ENCODE measurements around the gene COLEC12. TPM values are rescaled to one million over a fixed set of nuclear protein-coding genes. Genes with fewer than 3 reads are reported as not detected.

COLEC12 gene
- polyA plus RNA-seq, 3 donors, result 0.21 to 0.47 (median 0.35) TPM

- Mint-ChIP-seq H3K36me3 (peaks cover 4 to 5% of the 10 kb centered on the region in 2 donors), H3K27me3 (ENCODE audit: low read depth in 3 of 3) (peaks cover 0 to 3% (median 2%) of the 10 kb centered on the region in 3 donors), H3K9me3 (peaks cover 0 to 2% (median 0%) of the 10 kb centered on the region in 7 donors), H3K27ac (peak overlapping the region in 4 of 7 donors; percentile 3 to 70 (median 50)), H3K4me3 (peak overlapping the region in 1 of 2 donors; percentile 33), H3K4me1 (peaks cover 42% of the 10 kb centered on the region)
- H3K4me1 ChIP-seq (ENCODE audit: control insufficient read depth in 1 of 2, insufficient read depth in 2 of 2, low read length in 2 of 2), result peaks cover 40 to 43% of the 10 kb centered on the region in 2 donors
- no peak overlapping the region for H3K4me3 ChIP-seq (replicated peaks in 1 of 3; ENCODE audit: low read depth in 2 of 3, low read length in 3 of 3)
- no peak overlapping the region for H2AFZ ChIP-seq (ENCODE audit: insufficient read depth, low read depth, low read length, poor library complexity, severe bottlenecking)
- intact Hi-C loops (cut with micrococcal nuclease), result loop anchor here in 1 of 2 donors (5.0 kb wide), 1 partner anchor 36 kb away; no protein-coding TSS in a partner anchor
- no peaks in the 10 kb centered on the region for H4K20me1 ChIP-seq (ENCODE audit: insufficient read depth, low read length)
- no peaks in the 10 kb centered on the region for H3K79me2 ChIP-seq (ENCODE audit: insufficient read depth, low read length)
- no peaks in the 10 kb centered on the region for H3K9me3 ChIP-seq (replicated peaks in 1 of 2; ENCODE audit: control insufficient read depth in 1 of 2, insufficient read depth in 1 of 2, low read length in 2 of 2)
- no peaks in the 10 kb centered on the region for H3K27me3 ChIP-seq (ENCODE audit: control insufficient read depth in 2 of 2, insufficient read depth in 2 of 2, low read length in 2 of 2)
- no peak overlapping the region for H3K9ac ChIP-seq (ENCODE audit: insufficient read depth, low read length, poor library complexity, severe bottlenecking)
- H3K4me2 ChIP-seq (replicated peaks; ENCODE audit: extremely low read depth, low read length, poor library complexity, severe bottlenecking), result no peak overlapping the region
- H3K27ac ChIP-seq (ENCODE audit: low read depth in 1 of 2, low read length in 2 of 2), result no peak overlapping the region
- TF ChIP-seq CTCF (IDR thresholded peaks at IDR 0.05), result no peak
- no peaks in the 10 kb centered on the region for H3K36me3 ChIP-seq (replicated peaks in 1 of 2; ENCODE audit: control insufficient read depth in 1 of 2, insufficient read depth in 2 of 2, low read length in 2 of 2)
- no peak for DNase-seq
- 93% methylated on average over 3 of the region's 7 CpGs for WGBS (ENCODE audit: insufficient coverage)
Observed at GRCh38 chr18:361100-361732, 139.3 kb downstream of the COLEC12 start.

GRCh38 chr18:360676-361075 is 139.8 kb downstream of the COLEC12 start:
- peaks cover 40% of the 10 kb centered on the region in 2 donors for H3K4me1 ChIP-seq (ENCODE audit: control insufficient read depth in 1 of 2, insufficient read depth in 2 of 2, low read length in 2 of 2)
- DNase-seq, result no peak
- Mint-ChIP-seq H3K27ac (peak overlapping the region in 1 of 7 donors; percentile 79), H3K27me3 (ENCODE audit: low read depth in 3 of 3) (peaks cover 0 to 3% (median under 1%) of the 10 kb centered on the region in 3 donors), H3K36me3 (peaks cover 4 to 5% of the 10 kb centered on the region in 2 donors), H3K4me3 (no peak overlapping the region), H3K9me3 (peaks cover 0 to 2% (median 0%) of the 10 kb centered on the region in 7 donors), H3K4me1 (peaks cover 39% of the 10 kb centered on the region)
- H3K4me2 ChIP-seq (replicated peaks; ENCODE audit: extremely low read depth, low read length, poor library complexity, severe bottlenecking), result no peak overlapping the region
- no peak for TF ChIP-seq CTCF (IDR thresholded peaks at IDR 0.05)
- no peak overlapping the region for H3K4me3 ChIP-seq (replicated peaks in 1 of 3; ENCODE audit: low read depth in 2 of 3, low read length in 3 of 3)
- no peak overlapping the region for H2AFZ ChIP-seq (ENCODE audit: insufficient read depth, low read depth, low read length, poor library complexity, severe bottlenecking)
- intact Hi-C loops (cut with micrococcal nuclease), result loop anchor here in 1 of 2 donors (5.0 kb wide), 1 partner anchor 37 kb away; no protein-coding TSS in a partner anchor
- no peaks in the 10 kb centered on the region for H3K9me3 ChIP-seq (replicated peaks in 1 of 2; ENCODE audit: control insufficient read depth in 1 of 2, insufficient read depth in 1 of 2, low read length in 2 of 2)
- no peaks in the 10 kb centered on the region for H3K27me3 ChIP-seq (ENCODE audit: control insufficient read depth in 2 of 2, insufficient read depth in 2 of 2, low read length in 2 of 2)
- H3K27ac ChIP-seq (ENCODE audit: low read depth in 1 of 2, low read length in 2 of 2), result no peak overlapping the region
- no peak overlapping the region for H3K9ac ChIP-seq (ENCODE audit: insufficient read depth, low read length, poor library complexity, severe bottlenecking)
- H3K79me2 ChIP-seq (ENCODE audit: insufficient read depth, low read length), result no peaks in the 10 kb centered on the region
- WGBS (ENCODE audit: insufficient coverage), result 61% methylated on average over 1 of the region's 2 CpGs
- no peaks in the 10 kb centered on the region for H3K36me3 ChIP-seq (replicated peaks in 1 of 2; ENCODE audit: control insufficient read depth in 1 of 2, insufficient read depth in 2 of 2, low read length in 2 of 2)
- no peaks in the 10 kb centered on the region for H4K20me1 ChIP-seq (ENCODE audit: insufficient read depth, low read length)

Measured in CD14-positive monocyte (primary cell).